ENCODE data around the gene PCDHGA7. TPM values are rescaled to one million over a fixed set of nuclear protein-coding genes. Genes with fewer than 3 reads are reported as not detected.

Gene PCDHGA7
- total RNA-seq, 2 experiments from 2014 or later: 0.26 to 0.28 TPM

Other genes with a start within 250 kb of the PCDHGA7 start
- gene PCDHB5, start 247.5 kb upstream of the PCDHGA7 start, total RNA-seq: not detected
- gene PCDHB6, start 232.7 kb upstream of the PCDHGA7 start, total RNA-seq: not detected
- gene PCDHB7, start 210.1 kb upstream of the PCDHGA7 start, total RNA-seq: not detected
- gene PCDHB8, start 205.0 kb upstream of the PCDHGA7 start, total RNA-seq: not detected
- gene PCDHB16, start 200.4 kb upstream of the PCDHGA7 start, total RNA-seq: not detected
- gene PCDHB9, start 195.6 kb upstream of the PCDHGA7 start, total RNA-seq: not detected
- gene PCDHB10, start 190.4 kb upstream of the PCDHGA7 start, total RNA-seq: not detected
- not detected for gene PCDHB11, start 183.1 kb upstream of the PCDHGA7 start, total RNA-seq
- not detected for gene PCDHB12, start 174.0 kb upstream of the PCDHGA7 start, total RNA-seq
- not detected for gene PCDHB13, start 168.8 kb upstream of the PCDHGA7 start, total RNA-seq
- under 1 TPM in 1 of 2 experiments, not detected in 1; 0.06 TPM for gene PCDHB14, start 159.4 kb upstream of the PCDHGA7 start, total RNA-seq
- under 1 TPM in 1 of 2 experiments, not detected in 1; 0.06 TPM for gene PCDHB15, start 137.3 kb upstream of the PCDHGA7 start, total RNA-seq
- 1 to 10 TPM in 1 of 2 experiments, under 1 TPM in 1; 0.99 to 1.3 TPM for gene SLC25A2, start 78.7 kb upstream of the PCDHGA7 start, total RNA-seq
- gene TAF7, start 62.0 kb upstream of the PCDHGA7 start, total RNA-seq: 10 to 100 TPM; 86.2 to 95.9 TPM
- under 1 TPM; 0.11 to 0.31 TPM for gene PCDHGA1, start 52.2 kb upstream of the PCDHGA7 start, total RNA-seq
- under 1 TPM; 0.08 to 0.09 TPM for gene PCDHGA2, start 44.0 kb upstream of the PCDHGA7 start, total RNA-seq
- gene PCDHGA3, start 38.9 kb upstream of the PCDHGA7 start, total RNA-seq: under 1 TPM in 1 of 2 experiments, not detected in 1; 0.14 TPM
- not detected for gene PCDHGB1, start 32.6 kb upstream of the PCDHGA7 start, total RNA-seq
- under 1 TPM; 0.25 to 0.28 TPM for gene PCDHGA4, start 27.7 kb upstream of the PCDHGA7 start, total RNA-seq
- gene PCDHGB2, start 22.7 kb upstream of the PCDHGA7 start, total RNA-seq: under 1 TPM; 0.64 to 0.88 TPM
- gene PCDHGA5, start 18.6 kb upstream of the PCDHGA7 start, total RNA-seq: under 1 TPM; 0.23 to 0.30 TPM
- under 1 TPM; 0.44 to 0.82 TPM for gene PCDHGB3, start 12.5 kb upstream of the PCDHGA7 start, total RNA-seq
- under 1 TPM; 0.28 to 0.33 TPM for gene PCDHGA6, start 8.9 kb upstream of the PCDHGA7 start, total RNA-seq
- gene PCDHGB4, start 5.0 kb downstream of the PCDHGA7 start, total RNA-seq: under 1 TPM in 1 of 2 experiments, not detected in 1; 0.11 TPM
- under 1 TPM; 0.09 to 0.11 TPM for gene PCDHGA8, start 9.9 kb downstream of the PCDHGA7 start, total RNA-seq
- gene PCDHGB5, start 15.2 kb downstream of the PCDHGA7 start, total RNA-seq: not detected
- under 1 TPM in 1 of 2 experiments, not detected in 1; 0.11 TPM for gene PCDHGA9, start 20.0 kb downstream of the PCDHGA7 start, total RNA-seq
- under 1 TPM; 0.11 to 0.14 TPM for gene PCDHGB6, start 25.3 kb downstream of the PCDHGA7 start, total RNA-seq
- under 1 TPM in 1 of 2 experiments, not detected in 1; 0.14 TPM for gene PCDHGA10, start 30.2 kb downstream of the PCDHGA7 start, total RNA-seq
- under 1 TPM in 1 of 2 experiments, not detected in 1; 0.11 TPM for gene PCDHGB7, start 34.9 kb downstream of the PCDHGA7 start, total RNA-seq
- gene PCDHGA11, start 38.3 kb downstream of the PCDHGA7 start, total RNA-seq: under 1 TPM; 0.08 to 0.09 TPM
- gene PCDHGA12, start 47.8 kb downstream of the PCDHGA7 start, total RNA-seq: under 1 TPM in 1 of 2 experiments, not detected in 1; 0.11 TPM
- not detected for gene PCDHGC3, start 93.2 kb downstream of the PCDHGA7 start, total RNA-seq
- not detected for gene PCDHGC4, start 102.3 kb downstream of the PCDHGA7 start, total RNA-seq
- gene PCDHGC5, start 106.3 kb downstream of the PCDHGA7 start, total RNA-seq: not detected
- gene DIAPH1, start 236.3 kb downstream of the PCDHGA7 start, total RNA-seq: 100 to 1,000 TPM; 244 to 256 TPM